RWPE1 (cell line): ENCODE data around the gene DCN.

Experiments
- CTCF ChIA-PET: fragments of 350-600 bp; sonication (Branson Sonifier 250); formaldehyde crosslinking; extraction: SDS; loops from one replicate; lab custom pipeline; 2021; lab: Yijun Ruan, JAX
- POLR2A ChIA-PET: fragments of 400-600 bp; formaldehyde crosslinking; extraction: SDS; loops from one replicate; lab custom pipeline; 2020; ENCODE audit warnings: antibody characterized with exemption; ENCODE audit not compliant: low non-redundant PET; lab: Yijun Ruan, JAX
- DNase-seq: peaks from one replicate; pipeline ENCODE4 v3.0.0; 2012; ENCODE audit warnings: low spot score
- H3K27ac ChIP-seq: fragments of 450-650 bp; 2 replicates; pipeline ENCODE4 v1.5.1; 2017
- TF ChIP-seq, protein P1 (sequence below): fragments of 450-650 bp; conservative IDR thresholded peaks from 2 replicates; pipeline ENCODE4 v1.5.1; 2017; ENCODE audit warnings: low read depth, mild to moderate bottlenecking

DCN gene

DNA sequence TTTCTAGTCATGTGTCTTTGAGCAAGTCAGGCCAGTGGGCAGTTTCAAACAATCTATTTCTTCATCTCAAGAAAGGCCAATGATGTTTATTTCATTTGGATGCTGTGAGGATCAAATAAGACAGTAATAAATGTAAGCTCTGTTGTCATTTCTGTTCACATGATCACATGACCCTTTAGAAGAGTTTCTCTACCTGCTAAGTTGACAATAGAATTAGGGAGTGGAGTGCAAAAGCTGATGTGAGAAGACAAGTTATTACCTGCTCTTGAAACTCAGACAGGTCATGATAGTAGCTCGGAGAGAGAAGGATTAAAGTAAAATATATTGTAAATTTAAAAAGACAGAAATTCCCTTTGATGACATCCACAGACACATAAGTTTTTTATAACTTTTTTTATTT, 37.3 kb upstream of the DCN start:
- H3K27ac ChIP-seq, result no peak overlapping the region
- ChIA-PET CTCF (no interaction called here), POLR2A (no interaction called here)
- DNase-seq, result no peak
- TF ChIP-seq, protein P1, sequence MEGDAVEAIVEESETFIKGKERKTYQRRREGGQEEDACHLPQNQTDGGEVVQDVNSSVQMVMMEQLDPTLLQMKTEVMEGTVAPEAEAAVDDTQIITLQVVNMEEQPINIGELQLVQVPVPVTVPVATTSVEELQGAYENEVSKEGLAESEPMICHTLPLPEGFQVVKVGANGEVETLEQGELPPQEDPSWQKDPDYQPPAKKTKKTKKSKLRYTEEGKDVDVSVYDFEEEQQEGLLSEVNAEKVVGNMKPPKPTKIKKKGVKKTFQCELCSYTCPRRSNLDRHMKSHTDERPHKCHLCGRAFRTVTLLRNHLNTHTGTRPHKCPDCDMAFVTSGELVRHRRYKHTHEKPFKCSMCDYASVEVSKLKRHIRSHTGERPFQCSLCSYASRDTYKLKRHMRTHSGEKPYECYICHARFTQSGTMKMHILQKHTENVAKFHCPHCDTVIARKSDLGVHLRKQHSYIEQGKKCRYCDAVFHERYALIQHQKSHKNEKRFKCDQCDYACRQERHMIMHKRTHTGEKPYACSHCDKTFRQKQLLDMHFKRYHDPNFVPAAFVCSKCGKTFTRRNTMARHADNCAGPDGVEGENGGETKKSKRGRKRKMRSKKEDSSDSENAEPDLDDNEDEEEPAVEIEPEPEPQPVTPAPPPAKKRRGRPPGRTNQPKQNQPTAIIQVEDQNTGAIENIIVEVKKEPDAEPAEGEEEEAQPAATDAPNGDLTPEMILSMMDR, result no peak

DNA sequence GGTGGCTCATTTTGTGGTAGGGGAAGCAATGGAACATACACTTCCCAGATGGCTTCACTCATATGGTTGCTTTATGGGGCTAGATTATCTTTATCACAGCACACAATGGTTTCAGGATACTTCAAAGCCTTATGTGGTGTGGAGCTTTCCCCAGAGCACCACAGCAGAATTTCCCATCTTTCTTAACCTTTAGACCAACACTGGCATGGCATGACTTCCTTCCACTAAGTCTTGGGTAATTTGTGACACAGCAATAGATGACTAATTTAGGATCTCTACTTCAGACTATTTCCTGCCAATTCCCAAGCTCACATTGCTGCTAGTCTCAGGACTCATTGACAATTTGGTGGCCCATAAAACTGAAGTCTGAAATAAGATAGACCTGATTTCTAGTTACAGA, 36.9 kb upstream of the DCN start:
- no peak for DNase-seq
- CTCF ChIA-PET, result no interaction called here

DNA sequence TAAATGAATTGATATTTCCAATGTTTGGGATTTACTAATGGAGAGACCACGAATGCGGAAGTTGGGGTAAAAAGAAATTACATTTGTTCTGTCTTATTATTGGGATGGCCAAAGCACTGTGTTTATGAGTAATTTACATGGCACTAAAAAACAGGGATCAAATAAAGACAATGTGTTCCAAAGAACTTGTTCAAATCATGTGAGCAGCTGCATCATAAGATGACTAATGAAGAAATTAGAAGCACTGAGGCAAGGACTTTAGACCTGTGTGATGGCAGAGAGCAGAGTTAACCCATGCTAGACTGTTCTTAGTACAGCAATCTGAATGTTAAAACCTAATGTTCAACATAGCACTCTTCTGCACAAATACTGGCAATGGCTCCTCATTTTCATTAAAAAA, 34.3 kb upstream of the DCN start:
- H3K27ac ChIP-seq, result no peak overlapping the region
- ChIA-PET POLR2A (no interaction called here), CTCF (no interaction called here)
- DNase-seq, result no peak
- TF ChIP-seq, protein P1, result no peak

More for the DNA sequence above, 36.9 kb upstream of the DCN start:
- TF ChIP-seq, protein P1, result no peak
- POLR2A ChIA-PET, result no interaction called here
- no peak overlapping the region for H3K27ac ChIP-seq

DNA sequence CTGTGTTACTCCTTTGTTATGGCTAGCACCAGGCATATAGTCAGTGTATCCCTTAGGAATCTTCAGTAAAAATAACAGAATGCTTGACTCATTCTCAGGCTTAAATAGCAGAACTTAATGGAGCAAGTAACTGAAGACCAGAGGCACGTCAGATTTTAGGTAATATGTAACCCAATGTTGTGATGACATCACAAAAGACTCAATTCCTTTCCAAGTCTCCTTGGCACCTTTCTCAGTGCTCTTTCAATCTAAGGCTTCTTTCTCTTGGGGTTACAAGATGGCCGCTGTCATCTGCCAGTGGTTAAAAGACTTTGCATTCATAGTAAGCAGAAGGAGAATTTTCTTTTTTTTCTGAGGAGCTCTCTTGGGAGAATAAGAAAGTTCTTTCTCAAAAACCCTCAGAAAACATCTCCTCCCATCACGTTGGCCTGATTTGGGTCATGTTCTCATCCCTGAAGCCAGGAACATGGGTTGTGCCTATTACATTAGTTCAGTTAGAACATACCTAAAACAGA, 33.4 kb upstream of the DCN start:
- POLR2A ChIA-PET, result no interaction called here
- no peak overlapping the region for H3K27ac ChIP-seq
- CTCF ChIA-PET, result no interaction called here
- TF ChIP-seq, protein P1, result no peak
- no peak for DNase-seq

DNA sequence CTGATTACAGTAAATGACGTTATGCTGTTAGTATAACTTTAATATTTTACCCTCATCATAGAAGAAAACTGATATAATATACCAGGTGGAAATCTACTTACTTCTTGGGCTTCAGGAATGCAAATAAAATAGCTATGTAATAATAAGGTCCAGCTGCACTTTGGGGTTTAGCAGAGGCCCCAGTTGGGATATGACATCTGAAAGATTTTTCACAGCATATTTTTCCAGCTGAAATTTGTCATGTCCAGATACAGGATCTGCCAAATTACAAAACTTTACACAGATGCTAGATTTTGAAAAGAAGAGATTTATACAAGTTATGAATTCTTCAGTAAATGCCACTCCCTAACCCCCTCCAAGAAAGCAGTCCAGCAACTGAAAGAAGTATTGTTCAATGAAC, 29.2 kb upstream of the DCN start:
- CTCF ChIA-PET, result interaction anchor here (0.7 kb wide), 1 partner anchor 97 kb away, joined by 3 read pairs; no protein-coding TSS in a partner anchor

DNA sequence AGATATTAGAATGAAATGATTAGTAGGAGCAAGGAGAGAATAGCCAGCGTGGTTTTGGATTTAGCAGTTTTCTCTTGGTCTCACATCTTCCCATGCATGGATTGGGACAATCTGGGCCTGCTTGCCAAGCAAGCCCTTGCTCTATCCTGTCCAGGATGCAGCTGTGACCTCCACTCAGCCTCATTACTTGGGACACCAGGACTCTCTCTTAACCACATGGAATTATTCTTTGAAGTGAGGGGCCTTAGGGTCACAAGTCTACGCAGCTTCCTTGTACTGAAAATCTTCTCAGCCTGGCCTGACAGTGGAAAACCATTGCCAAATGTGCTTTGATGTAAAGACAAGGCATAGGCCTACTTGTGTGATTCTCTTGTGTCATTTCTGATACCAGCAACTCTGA, 28.0 kb upstream of the DCN start:
- DNase-seq, result no peak
- no peak overlapping the region for H3K27ac ChIP-seq
- CTCF ChIA-PET, result no interaction called here
- POLR2A ChIA-PET, result no interaction called here
- TF ChIP-seq, protein P1, result no peak

More for the DNA sequence above, 29.2 kb upstream of the DCN start:
- POLR2A ChIA-PET, result no interaction called here
- no peak overlapping the region for H3K27ac ChIP-seq
- TF ChIP-seq, protein P1, result no peak
- DNase-seq, result no peak
